SJCRH30 (cell line): ENCODE measurements around the gene WSCD2. TPM values are rescaled to one million over a fixed set of nuclear protein-coding genes. Genes with fewer than 3 reads are reported as not detected.

Source experiments
- DNase-seq, 2 experiments: peaks; one replicate each; pipeline ENCODE4 v3.0.0-alpha.2; 2015 to 2020
- H3K27ac ChIP-seq: fragments of 250-450 bp; sonication (Bioruptor Pico); 2 replicates; pipeline ENCODE4 v1.5.1; 2020; ENCODE audit warnings: mild to moderate bottlenecking, moderate library complexity
- H3K27me3 ChIP-seq: fragments of 250-450 bp; sonication (Bioruptor Pico); 2 replicates; pipeline ENCODE4 v1.5.1; 2020; ENCODE audit warnings: mild to moderate bottlenecking, moderate library complexity
- H3K36me3 ChIP-seq: fragments of 250-450 bp; sonication (Bioruptor Pico); 2 replicates; pipeline ENCODE4 v1.5.1; 2020; ENCODE audit warnings: mild to moderate bottlenecking, moderate library complexity
- H3K4me1 ChIP-seq: fragments of 250-450 bp; sonication (Bioruptor Pico); 2 replicates; pipeline ENCODE4 v1.5.1; 2020; ENCODE audit warnings: mild to moderate bottlenecking, moderate library complexity
- H3K4me3 ChIP-seq: fragments of 250-450 bp; sonication (Bioruptor Pico); 2 replicates; pipeline ENCODE4 v1.5.1; 2020; ENCODE audit warnings: mild to moderate bottlenecking, moderate library complexity
- H3K9me3 ChIP-seq: fragments of 250-450 bp; sonication (Bioruptor Pico); replicated peaks from 2 replicates; pipeline ENCODE4 v1.5.1; 2020; ENCODE audit warnings: mild to moderate bottlenecking, moderate library complexity
- total RNA-seq: library from RNA; depleted of rRNA; stranded (reverse); fragments of >200 nt; shearing (Covaris generic); gene quantifications from 2 replicates; pipeline ENCODE4 v1.2.3, GENCODE V29; 2014

WSCD2 gene
- total RNA-seq, 1 experiment from 2014 or later = not detected

DNA sequence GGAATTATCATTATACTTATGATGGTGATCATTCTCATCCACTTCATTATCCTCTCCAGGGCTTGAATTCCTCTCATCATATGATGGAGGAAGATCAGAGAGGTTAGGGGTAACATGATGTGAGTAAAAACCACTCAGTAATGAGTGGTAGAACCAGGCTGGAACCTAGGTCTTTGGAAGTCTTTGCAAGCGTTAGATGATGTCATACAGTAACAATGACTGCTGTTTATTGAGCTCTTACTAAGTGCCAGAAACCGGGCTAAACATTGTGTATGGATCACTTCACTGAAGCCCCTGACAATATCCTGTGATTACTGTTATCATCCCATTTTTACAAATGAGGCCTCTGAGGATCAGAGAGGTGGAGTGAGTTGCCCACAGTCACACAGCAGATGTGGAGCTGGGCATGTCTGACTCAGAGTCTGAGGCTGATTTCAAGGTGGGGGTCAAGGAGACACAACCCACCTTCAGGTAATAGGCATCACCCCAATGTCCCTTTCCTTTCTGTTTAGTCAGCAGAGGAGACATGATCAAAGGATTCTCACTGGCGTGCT, 19.5 kb downstream of the WSCD2 start:
- no peak overlapping the region for H3K27ac ChIP-seq
- H3K36me3 ChIP-seq = no peaks in the 10 kb centered on the region
- H3K9me3 ChIP-seq = no peaks in the 10 kb centered on the region
- H3K27me3 ChIP-seq = no peaks in the 10 kb centered on the region
- H3K4me1 ChIP-seq = no peaks in the 10 kb centered on the region
- DNase-seq = no peak
- no peak overlapping the region for H3K4me3 ChIP-seq

DNA sequence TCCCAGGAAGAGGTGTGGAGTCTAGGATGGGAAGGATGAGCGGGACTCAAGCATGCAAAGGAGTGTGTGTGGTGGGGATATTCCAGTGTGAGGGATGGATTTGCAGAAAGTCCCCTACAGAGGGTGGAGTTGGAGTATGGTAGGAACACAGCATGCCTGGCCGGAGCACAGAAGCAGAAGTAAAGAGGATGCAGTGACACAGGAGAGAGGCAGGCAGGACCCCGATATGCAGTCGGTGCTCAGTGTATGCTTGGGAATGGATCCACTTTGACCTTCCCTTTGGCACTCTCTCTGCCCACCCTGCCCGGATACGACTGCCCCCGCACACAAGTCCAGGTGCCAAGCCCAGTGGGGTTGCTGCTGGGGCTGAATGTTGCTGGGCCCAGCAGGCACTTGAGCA, 21.3 kb downstream of the WSCD2 start:
- Histone ChIP-seq H3K36me3 (no peaks in the 10 kb centered on the region), H3K4me3 (no peak overlapping the region), H3K27me3 (no peaks in the 10 kb centered on the region), H3K27ac (no peak overlapping the region), H3K4me1 (no peaks in the 10 kb centered on the region), H3K9me3 (no peaks in the 10 kb centered on the region)
- DNase-seq = no peak

- no peak for DNase-seq
- H3K4me3 ChIP-seq = no peak overlapping the region
- no peaks in the 10 kb centered on the region for H3K4me1 ChIP-seq
- no peaks in the 10 kb centered on the region for H3K9me3 ChIP-seq
- no peak overlapping the region for H3K27ac ChIP-seq
- H3K36me3 ChIP-seq = no peaks in the 10 kb centered on the region
- no peaks in the 10 kb centered on the region for H3K27me3 ChIP-seq
These were observed 22.6 kb downstream of the WSCD2 start for GRCh38 chr12:108151533-108152169.

DNA sequence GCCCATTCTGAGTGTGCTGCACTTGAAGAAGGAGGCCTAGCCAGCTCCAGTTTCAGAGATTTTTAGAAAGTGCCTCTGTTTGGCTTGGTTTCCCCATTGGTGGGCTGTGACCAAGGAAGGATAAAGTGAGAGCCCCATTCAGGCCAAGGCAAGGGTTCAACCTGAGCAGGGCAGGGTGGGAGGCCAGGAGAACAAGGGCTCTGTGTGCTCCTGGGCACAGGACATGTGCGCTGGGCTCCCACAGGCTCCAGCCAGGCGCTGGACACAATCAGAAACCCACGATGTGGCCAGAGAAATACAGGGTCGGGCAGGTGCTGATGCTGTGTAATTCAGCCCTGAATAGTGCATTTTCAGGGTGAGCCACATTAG, 23.1 kb downstream of the WSCD2 start:
- H3K4me1 ChIP-seq = no peaks in the 10 kb centered on the region
- H3K36me3 ChIP-seq = no peaks in the 10 kb centered on the region
- H3K9me3 ChIP-seq = no peaks in the 10 kb centered on the region
- no peak overlapping the region for H3K4me3 ChIP-seq
- no peak overlapping the region for H3K27ac ChIP-seq
- no peak for DNase-seq
- no peaks in the 10 kb centered on the region for H3K27me3 ChIP-seq

- DNase-seq = no peak
- H3K4me3 ChIP-seq = no peak overlapping the region
- H3K4me1 ChIP-seq = no peaks in the 10 kb centered on the region
- H3K27ac ChIP-seq = no peak overlapping the region
- H3K9me3 ChIP-seq = no peaks in the 10 kb centered on the region
- H3K36me3 ChIP-seq = no peaks in the 10 kb centered on the region
- H3K27me3 ChIP-seq = no peaks in the 10 kb centered on the region
These were observed 27.6 kb downstream of the WSCD2 start for GRCh38 chr12:108156717-108157116.

DNA sequence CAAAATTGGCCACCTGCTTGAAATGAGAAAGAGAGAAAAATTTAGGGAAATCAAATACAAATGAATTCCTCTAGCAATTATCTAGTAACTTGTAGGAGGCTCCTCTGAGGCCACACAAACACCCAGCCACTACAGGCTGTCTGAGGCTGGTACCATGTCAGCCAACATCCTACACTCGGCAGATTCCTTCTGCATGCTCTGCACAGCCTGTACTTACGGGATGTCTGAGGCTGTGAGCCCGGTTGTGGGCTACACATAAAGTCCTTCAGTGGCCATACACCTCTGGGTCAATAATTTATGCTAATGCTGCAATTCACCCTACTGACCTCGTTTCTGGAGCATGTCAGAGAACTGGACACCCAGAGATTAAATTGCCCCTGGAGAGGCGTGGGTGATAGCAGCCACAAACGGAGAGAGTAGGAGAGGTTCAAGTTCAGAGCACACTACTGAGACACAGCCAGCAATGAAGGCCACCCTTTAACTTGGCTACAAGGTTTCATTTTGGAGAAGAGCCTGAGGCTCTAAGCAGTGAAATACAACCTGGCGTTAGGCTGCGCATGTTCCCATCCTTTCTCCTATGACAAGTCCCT, 28.9 kb downstream of the WSCD2 start:
- Histone ChIP-seq H3K9me3 (no peaks in the 10 kb centered on the region), H3K27me3 (no peaks in the 10 kb centered on the region), H3K4me3 (no peak overlapping the region), H3K27ac (no peak overlapping the region), H3K36me3 (no peaks in the 10 kb centered on the region), H3K4me1 (no peaks in the 10 kb centered on the region)
- no peak for DNase-seq

DNA sequence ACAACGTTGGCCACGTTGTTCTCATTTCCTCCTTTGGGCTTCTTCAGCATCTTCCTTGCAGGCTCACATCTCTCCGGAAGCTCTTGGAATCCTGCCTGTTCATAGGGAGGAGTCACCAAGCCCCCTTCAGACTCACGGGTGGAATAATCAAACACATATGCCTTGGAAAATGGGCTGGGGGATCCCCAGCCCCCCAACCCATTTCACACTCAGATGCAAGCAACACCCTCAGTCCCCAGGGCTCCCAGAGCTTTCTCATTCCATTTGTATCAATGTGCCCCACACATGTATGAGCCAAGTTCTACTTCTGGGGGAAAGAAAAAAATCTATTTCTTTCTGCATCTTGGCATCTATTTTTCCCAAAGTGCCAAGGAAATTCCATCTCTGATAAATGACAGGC, 33.1 kb downstream of the WSCD2 start:
- Histone ChIP-seq H3K4me3 (no peak overlapping the region), H3K27me3 (no peaks in the 10 kb centered on the region), H3K9me3 (no peaks in the 10 kb centered on the region), H3K36me3 (no peaks in the 10 kb centered on the region), H3K27ac (no peak overlapping the region), H3K4me1 (no peaks in the 10 kb centered on the region)
- DNase-seq = no peak

DNA sequence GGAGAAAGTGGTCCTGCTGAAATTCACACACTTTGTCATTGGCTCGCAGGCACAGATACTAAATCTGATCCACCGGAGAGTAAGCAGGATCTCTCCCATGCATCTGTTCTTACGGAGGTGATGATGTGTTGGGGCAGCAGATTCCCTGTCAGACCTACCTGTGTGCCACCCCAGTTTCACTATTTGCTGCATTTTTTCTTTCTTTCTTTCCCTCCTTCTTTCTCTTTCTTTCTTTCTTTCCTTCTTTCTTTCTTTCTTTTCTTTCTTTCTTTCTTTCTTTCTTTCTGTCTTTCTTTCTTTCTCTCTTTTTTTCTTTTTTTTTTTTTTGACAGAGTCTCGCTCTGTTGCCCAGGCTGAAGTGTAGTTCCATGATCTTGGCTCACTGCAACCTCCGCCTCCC, 37.4 kb downstream of the WSCD2 start:
- no peaks in the 10 kb centered on the region for H3K9me3 ChIP-seq
- no peak overlapping the region for H3K4me3 ChIP-seq
- DNase-seq = no peak
- no peaks in the 10 kb centered on the region for H3K36me3 ChIP-seq
- no peak overlapping the region for H3K27ac ChIP-seq
- no peaks in the 10 kb centered on the region for H3K27me3 ChIP-seq
- H3K4me1 ChIP-seq = no peaks in the 10 kb centered on the region

DNA sequence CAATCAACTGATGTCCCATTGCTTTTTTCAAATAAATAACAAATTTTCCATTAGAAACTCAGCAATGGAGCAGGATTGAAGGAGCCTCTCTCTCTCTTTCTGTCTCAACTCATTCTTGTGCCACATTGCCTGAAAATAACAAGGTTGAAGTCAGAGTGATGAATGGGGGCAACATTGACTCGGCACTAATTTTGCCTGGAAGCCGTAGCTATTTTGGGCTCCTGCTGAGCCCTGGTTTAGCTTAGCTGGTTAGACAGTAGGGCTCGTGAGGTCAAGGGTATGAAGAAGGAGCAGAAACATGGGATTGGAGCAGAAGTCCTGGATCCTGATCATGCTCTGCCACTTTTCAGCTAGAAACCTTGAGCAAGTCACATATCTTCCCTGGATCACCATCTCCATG, 38.9 kb downstream of the WSCD2 start:
- H3K4me3 ChIP-seq = no peak overlapping the region
- H3K27me3 ChIP-seq = no peaks in the 10 kb centered on the region
- no peaks in the 10 kb centered on the region for H3K9me3 ChIP-seq
- H3K4me1 ChIP-seq = no peaks in the 10 kb centered on the region
- H3K36me3 ChIP-seq = no peaks in the 10 kb centered on the region
- no peak overlapping the region for H3K27ac ChIP-seq
- DNase-seq = no peak

GRCh38 chr12:108169708-108170107, 40.6 kb downstream of the WSCD2 start:
- no peak overlapping the region for H3K27ac ChIP-seq
- no peaks in the 10 kb centered on the region for H3K27me3 ChIP-seq
- no peaks in the 10 kb centered on the region for H3K9me3 ChIP-seq
- H3K36me3 ChIP-seq = no peaks in the 10 kb centered on the region
- H3K4me3 ChIP-seq = no peak overlapping the region
- DNase-seq = no peak
- H3K4me1 ChIP-seq = no peaks in the 10 kb centered on the region

DNA sequence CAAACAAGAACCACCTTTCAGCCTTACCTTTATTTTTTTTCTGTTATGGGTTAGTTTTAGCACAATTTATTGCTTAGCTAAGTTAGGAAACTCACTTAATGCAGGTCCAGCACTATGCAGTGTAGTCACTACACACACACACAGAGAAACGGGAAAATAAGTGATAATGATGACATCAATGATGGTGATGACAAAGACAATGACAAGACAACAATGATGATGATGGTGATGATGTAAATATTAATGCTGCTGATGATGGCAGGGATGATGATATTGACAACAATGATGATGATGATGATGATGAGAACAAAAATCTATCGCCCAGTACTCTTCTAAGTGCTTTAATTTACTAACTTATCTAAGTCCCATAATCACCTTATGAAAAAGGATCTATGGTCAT, 41.1 kb downstream of the WSCD2 start:
- no peak for DNase-seq
- Histone ChIP-seq H3K9me3 (no peaks in the 10 kb centered on the region), H3K27me3 (no peaks in the 10 kb centered on the region), H3K4me1 (no peaks in the 10 kb centered on the region), H3K36me3 (no peaks in the 10 kb centered on the region), H3K27ac (no peak overlapping the region), H3K4me3 (no peak overlapping the region)

GRCh38 chr12:108172033-108172432, 42.9 kb downstream of the WSCD2 start:
- H3K27me3 ChIP-seq = no peaks in the 10 kb centered on the region
- no peaks in the 10 kb centered on the region for H3K4me1 ChIP-seq
- DNase-seq = no peak
- no peak overlapping the region for H3K27ac ChIP-seq
- no peaks in the 10 kb centered on the region for H3K9me3 ChIP-seq
- H3K4me3 ChIP-seq = no peak overlapping the region
- no peaks in the 10 kb centered on the region for H3K36me3 ChIP-seq

- Histone ChIP-seq H3K36me3 (no peaks in the 10 kb centered on the region), H3K4me1 (no peaks in the 10 kb centered on the region), H3K4me3 (no peak overlapping the region), H3K9me3 (no peaks in the 10 kb centered on the region), H3K27ac (no peak overlapping the region), H3K27me3 (no peaks in the 10 kb centered on the region)
- no peak for DNase-seq
These were observed 44.1 kb downstream of the WSCD2 start for GRCh38 chr12:108173160-108173559.

DNA sequence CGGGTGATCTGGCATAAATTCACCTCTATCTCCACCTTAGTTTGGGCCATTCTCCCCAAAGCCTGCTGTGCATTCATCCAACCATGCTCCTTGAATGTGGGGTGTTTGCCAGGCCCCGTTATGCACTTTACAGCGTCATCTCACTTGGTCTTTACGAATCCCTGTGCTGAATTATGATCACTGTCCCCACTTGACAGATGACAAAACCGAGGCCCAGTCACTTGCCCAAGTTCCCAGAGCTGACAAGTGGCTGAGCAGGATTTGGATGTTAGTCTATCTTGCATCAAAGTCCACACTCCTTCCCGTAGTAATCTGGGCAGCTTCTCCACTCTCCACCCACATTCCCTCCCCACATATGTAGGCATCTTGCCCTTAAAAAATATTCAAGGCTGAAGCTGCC, 44.8 kb downstream of the WSCD2 start:
- H3K4me3 ChIP-seq = no peak overlapping the region
- H3K9me3 ChIP-seq = no peaks in the 10 kb centered on the region
- no peaks in the 10 kb centered on the region for H3K27me3 ChIP-seq
- no peaks in the 10 kb centered on the region for H3K4me1 ChIP-seq
- H3K36me3 ChIP-seq = no peaks in the 10 kb centered on the region
- DNase-seq = no peak
- H3K27ac ChIP-seq = no peak overlapping the region

- no peak for DNase-seq
- no peaks in the 10 kb centered on the region for H3K9me3 ChIP-seq
- H3K27ac ChIP-seq = no peak overlapping the region
- no peaks in the 10 kb centered on the region for H3K27me3 ChIP-seq
- H3K36me3 ChIP-seq = no peaks in the 10 kb centered on the region
- H3K4me1 ChIP-seq = no peaks in the 10 kb centered on the region
- H3K4me3 ChIP-seq = no peak overlapping the region
These were observed 45.6 kb downstream of the WSCD2 start for GRCh38 chr12:108174641-108175040.

DNA sequence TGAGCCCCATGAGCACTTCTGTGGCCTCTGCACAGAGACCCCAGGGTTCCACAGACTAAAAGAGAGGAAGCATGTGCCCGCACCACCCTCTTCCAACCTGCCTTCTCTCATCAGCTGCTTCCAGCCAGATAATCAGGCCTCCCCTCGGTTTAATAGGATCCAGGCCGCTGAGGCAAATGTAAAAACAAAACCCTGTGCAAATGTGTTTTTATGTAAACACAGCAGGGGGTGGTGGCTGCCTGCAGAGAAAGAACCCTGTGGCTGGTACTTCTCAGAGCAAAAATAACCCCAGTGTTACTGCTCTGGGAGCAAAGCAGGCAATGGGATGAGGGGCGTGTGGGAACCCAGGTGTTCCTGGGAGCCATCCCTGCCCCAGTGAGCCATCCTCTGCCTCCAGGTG, 46.2 kb downstream of the WSCD2 start:
- H3K36me3 ChIP-seq = no peaks in the 10 kb centered on the region
- peak in 1 of 2 experiments; percentile 2 for DNase-seq
- no peaks in the 10 kb centered on the region for H3K27me3 ChIP-seq
- H3K9me3 ChIP-seq = no peaks in the 10 kb centered on the region
- no peak overlapping the region for H3K27ac ChIP-seq
- H3K4me1 ChIP-seq = no peaks in the 10 kb centered on the region
- no peak overlapping the region for H3K4me3 ChIP-seq
